GM18520 (cell line): ENCODE data around the gene MUC13.

Source experiments
- ATAC-seq: cut with Tn5 transposase; IDR thresholded peaks from one replicate; pipeline ENCODE4 v1.9.1; 2021; ENCODE audit not compliant: unreplicated experiment

MUC13 gene

GRCh38 chr3:124879337-124879680, 55.2 kb downstream of the MUC13 start:
- no peak for ATAC-seq

GRCh38 chr3:124878561-124879336, 55.8 kb downstream of the MUC13 start:
- ATAC-seq, result no peak

GRCh38 chr3:124877674-124878073, 56.9 kb downstream of the MUC13 start:
- ATAC-seq, result no peak

- ATAC-seq, result no peak
Measured at GRCh38 chr3:124876401-124876878, 58.1 kb downstream of the MUC13 start.

- ATAC-seq, result no peak
Measured at GRCh38 chr3:124873226-124873625, 61.3 kb downstream of the MUC13 start.

- no peak for ATAC-seq
Measured at GRCh38 chr3:124867511-124867910, 67.0 kb downstream of the MUC13 start.

- ATAC-seq, result no peak
Measured at GRCh38 chr3:124862006-124862405, 72.5 kb downstream of the MUC13 start.

GRCh38 chr3:124861041-124861440, 73.5 kb downstream of the MUC13 start:
- no peak for ATAC-seq

- no peak for ATAC-seq
Measured at GRCh38 chr3:124860599-124860998, 74.0 kb downstream of the MUC13 start.

GRCh38 chr3:124859025-124859424, 75.5 kb downstream of the MUC13 start:
- no peak for ATAC-seq

GRCh38 chr3:124858275-124858674, 76.3 kb downstream of the MUC13 start:
- ATAC-seq, result no peak

- ATAC-seq, result no peak
Measured at GRCh38 chr3:124856677-124857076, 77.9 kb downstream of the MUC13 start.
